KG1 (cell line): ENCODE measurements around the gene VAC14.

Experiments
- DNase-seq: peaks from one replicate; lab custom pipeline; 2025; lab: John Stamatoyannopoulos, UW

Gene VAC14

DNA sequence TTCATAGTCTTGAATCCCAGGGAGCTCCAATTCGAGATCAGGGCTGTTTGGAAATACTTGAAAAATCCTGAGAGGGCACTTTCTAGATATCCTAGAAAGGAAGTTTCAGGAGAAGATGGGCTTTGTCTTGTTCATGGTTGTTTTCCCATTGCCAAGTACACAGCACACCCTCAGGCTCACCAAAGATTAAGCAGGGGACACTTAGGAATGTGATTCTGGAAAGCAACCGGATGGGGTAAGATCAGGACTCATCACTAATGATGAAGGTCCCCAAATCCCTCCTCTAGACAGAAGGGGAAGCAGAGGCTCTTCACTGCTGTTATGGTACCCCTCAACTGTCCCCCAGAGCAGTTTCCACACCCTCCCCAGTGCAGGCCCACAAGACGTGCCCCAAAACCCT is 40.7 kb downstream of the VAC14 start:
- DNase-seq = no peak

DNA sequence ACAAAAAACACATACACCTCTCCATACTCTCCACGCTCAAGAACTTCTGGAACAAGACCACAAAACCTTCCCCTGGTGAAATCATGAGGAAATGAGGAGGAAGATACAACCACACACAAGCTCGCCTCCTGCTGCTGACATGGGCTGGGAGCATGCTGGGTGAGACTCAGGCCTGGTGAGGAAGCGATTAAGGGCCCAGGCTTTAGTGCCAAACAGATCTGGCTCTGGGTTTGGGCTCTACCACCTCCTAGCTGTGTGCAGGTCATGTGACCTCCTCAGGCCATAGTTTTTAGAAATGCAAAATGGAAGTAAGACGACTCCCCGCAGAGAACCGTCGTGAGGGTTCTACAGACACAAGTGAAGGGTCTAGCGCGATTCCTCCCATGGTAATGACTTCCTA is 41.3 kb downstream of the VAC14 start:
- DNase-seq = no peak

DNA sequence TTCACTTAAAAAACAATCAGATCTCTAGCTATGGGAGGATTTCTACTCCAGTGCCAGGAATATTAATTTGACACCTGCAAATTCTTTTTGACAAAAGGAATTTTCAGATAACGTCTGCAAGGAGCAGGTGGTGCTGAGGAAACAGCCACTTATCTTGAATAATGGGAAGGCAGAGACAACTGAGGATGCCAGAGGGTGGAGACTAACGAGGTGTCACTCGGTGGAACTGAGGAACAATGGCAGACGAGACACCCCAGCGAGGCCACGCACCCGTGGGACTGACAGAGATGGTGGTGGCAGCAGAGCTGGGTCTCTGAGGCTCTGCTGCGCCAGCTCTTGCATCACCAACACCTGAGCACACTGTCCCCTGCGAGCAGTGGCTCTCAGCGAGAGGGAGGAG is 42.2 kb downstream of the VAC14 start:
- DNase-seq = no peak

DNA sequence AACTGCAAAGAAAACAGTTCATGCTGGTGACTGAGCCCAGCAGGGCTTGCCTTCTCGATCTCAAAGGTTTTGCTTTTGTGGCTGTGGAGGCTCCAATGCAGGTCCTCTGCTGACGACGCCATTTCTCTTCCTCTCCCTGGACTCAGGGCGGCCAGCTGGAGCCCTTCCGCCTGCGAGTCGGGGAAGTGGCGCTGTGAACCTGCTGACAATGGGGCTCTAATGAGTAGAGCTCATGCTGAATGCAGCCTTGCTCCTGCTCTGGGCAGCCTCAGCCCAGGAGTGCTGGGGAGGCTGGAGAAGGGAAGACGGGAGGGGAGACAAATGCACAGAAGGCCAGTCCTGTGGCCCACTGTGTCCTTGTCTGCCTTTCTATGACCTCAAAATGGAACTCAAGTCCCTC is 43.8 kb downstream of the VAC14 start:
- no peak for DNase-seq

DNA sequence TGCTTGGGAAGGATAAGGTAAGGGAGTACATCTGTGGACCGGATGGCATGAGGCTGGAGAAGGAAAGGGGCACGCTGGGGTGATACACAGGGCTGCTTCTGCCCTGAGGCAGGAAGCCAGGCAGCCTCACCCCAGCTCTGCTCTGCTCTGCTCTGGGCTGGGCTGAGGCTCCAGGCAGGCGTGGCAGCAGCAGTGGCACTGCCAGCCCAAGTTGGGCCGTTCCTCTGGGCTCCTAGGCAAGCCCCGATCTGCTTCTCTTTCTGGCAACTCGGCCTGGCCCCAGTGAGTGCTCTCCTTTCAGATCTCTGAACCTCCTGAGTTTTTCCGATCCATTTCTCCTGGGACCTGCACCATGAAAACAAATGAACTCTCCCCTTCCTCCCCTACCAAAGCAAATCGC is 44.9 kb downstream of the VAC14 start:
- DNase-seq = no peak

DNA sequence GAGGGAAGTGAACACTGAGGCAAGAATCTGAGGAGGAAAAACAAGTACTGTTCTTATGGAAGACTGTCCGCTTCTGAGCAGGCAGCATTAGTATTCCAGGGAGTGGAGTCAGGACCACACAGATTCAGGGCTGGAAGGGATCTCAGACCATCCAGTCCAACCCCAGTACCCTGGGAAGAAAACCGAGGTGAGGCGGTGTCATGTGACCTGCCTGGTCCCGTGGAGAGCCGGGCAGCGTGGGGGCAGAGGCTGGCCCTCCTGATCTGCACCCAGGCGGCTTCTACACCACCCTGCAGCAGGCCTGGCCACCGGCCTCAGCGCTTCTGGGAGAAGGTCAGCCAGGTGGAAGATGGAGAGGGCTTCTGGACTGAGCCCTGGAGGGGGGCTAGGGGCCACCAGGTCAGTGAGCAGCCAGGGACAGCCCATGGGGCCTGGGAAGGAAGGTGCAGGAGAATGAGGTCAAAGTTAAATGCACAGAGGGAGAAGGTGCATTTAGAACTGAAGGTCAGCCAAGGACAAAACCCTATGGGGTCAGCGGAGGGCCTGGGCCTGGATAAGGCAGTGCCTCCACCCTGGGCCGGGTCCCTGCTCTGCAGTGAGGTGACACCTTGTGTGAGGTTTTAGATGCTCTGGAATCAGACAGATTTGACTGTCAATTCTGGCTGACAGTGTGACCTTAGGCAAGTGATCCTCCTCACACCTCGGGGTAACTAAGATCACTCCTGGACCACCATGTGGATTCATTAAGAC is 45.9 kb downstream of the VAC14 start:
- DNase-seq = no peak

DNA sequence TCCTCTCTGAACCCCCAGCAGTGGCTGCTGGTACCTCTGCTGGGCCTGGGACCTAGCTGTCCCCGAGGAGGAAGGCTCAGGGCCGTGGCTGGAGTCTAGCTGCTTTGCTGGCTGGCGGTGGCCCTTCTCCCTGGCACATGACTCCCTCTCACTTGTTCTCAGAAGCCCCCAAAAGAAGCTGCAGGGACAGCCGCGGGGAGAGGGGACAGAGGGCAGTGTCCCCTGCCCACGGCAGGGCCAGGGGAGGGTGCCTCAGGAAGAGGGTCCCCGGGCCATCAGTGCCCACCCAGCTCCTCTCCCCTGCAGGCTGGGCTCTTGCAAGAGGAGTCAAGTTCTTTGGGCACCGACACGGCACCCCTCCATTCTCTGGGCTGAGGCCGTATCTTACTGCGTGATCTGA is 46.6 kb downstream of the VAC14 start:
- no peak for DNase-seq

DNA sequence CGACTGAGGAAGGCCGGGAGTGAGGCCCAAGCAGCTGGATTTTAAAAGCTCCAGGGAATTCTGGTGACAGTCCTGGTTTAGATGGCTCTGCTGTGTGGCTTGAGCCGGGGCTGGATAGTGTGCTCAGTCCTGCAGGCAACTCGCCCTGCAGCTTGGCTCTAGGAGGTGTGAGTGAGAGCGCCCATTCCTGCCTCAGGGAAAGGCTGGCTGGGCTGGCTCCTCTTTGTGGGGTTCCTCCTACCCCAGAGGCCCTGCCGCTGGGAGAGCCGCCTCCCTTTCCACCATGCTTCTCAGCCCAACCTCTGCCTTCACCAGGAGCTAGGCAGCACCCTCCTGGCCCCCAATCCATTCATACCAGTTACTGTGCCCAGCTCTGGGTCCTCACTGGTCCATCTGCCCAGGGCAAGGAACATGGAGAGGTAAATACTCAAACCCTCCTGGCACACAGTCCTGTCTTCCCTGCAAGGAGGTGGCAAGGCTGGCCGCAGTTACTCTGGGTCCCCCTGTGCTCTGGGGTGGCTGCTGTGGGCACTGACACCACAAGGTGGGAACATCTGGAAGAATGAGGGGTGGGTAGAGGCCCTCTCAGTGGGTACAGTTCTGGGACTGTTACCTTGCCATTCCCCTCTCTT is 47.1 kb downstream of the VAC14 start:
- DNase-seq = no peak

DNA sequence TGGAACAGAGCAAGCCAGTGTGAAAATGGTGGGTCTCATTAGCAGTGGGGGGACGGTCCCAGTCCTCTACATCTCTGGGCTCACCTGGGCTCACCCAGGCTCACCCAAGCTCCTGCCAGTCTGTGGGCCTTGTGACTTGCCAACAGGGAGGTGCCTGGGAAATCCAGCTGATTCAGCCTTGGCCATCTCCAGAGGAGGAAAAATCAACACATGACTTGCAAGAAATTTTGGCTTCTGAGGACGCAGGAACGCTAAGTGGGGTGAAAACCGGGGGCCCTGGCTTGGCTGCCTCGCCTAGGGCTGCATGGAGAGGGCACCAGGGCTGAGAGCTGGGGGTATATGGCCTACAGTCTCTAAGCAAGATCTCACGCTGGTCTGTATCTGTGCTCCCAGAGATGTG is 47.7 kb downstream of the VAC14 start:
- no peak for DNase-seq

DNA sequence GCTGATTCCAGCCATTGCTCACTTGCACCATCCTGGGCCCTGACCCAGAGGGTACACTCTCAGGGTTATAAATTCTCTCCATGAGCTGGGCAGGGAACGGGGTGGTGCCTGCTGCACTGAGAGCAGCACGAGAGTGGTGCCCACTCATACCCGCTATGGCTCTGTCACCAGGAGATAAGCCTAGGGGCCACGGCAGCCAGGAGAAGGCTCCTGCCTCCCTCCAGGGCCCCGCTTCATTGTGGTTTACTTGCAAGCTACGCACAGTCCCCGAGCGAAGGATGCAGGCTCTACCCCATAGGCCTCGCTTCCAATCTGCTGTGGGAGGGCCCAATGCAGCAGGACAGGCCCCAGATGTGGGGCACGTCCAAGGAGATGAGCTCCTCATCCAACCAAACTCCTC is 48.5 kb downstream of the VAC14 start:
- DNase-seq = no peak

DNA sequence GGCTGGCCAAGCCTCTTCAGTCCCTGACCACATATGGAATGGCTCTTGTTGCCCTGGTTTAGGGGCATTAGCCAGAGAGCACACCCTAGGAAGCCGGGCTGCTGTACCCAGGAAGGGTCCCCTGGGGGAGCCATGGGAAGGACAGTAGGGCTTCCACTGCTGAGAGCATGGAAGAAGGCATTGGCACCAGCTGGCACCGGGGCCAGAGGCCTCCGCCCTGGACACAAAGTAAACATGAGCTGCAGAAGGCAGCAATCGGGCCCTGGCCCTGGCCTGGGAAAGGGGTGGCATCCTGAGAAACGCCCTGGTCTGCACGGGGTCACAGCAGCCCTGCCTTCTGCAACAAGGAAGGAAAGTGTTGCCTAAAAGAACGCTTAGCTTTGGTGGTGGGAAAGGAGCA is 49.4 kb downstream of the VAC14 start:
- no peak for DNase-seq

DNA sequence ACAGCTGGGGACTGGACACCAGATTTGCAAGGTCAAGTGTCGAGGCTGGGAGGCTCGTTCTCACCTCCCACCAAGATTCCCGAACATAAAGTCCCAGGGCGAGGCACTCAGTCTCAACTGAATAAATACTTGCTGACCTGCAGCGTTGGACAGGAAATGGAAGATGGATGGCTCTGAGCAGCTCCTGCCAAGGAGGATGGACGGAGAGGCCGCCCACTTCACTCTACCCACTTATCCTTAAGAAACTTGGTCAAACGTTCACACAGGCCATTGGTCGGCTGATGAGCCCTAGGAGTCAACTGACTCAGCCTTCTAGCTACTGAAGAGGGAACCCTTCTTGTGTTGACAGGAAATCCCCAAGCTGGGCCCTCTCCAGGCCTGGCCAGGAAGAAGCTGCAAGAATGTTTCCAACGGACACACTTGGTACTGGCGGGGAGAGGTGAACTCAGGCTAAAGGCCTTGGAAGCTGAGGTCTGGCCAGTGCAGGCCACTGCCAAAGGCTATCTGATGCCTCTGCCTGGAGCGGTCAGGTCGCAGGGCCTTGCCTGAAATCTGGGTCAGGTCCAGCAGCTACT is 50.0 kb downstream of the VAC14 start:
- DNase-seq = no peak

DNA sequence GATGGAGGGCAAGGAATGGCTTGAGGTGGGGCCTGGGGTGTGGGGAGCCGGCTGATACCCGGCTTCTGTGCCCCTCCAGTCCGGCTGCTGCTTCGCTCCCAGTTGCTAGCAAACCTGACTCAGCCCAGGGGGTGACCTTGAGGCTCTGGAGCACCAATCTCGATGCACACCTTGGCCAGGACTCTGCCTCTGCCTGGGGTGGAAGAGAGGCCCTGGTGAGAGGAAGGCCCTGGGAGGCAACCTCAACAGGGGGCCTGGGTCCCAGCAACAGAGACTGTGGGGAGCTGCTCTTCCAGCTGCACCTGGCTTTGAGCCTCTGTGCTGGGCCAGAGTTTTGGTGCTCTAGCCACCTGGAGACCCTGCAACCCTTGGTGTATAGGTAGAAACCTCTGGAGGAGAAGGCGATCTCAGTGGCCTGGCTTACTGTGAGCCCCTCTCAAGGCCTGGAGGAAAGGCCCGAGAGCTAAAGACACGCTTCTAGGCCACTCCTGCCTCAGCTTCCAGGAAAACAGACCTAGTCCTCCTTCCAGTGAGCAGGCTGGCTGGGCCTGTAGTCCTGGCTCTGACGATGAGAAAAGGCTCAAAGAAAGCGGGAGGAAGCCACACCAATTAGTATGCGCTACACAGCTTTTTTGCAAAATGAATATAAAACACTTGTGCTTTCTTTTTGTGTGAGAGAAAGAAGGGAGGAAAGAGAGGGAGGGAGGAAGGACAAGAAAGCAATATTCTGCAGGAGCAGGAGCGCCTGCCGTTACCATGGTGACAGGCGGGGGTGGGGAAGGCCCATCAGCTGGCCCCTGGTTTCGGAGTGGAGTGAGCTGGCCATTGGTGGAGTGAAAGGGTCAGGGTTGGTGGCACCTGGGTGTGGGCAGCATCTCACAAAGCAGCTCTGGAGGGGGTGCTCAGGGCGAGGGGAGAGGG is 51.0 kb downstream of the VAC14 start:
- no peak for DNase-seq

DNA sequence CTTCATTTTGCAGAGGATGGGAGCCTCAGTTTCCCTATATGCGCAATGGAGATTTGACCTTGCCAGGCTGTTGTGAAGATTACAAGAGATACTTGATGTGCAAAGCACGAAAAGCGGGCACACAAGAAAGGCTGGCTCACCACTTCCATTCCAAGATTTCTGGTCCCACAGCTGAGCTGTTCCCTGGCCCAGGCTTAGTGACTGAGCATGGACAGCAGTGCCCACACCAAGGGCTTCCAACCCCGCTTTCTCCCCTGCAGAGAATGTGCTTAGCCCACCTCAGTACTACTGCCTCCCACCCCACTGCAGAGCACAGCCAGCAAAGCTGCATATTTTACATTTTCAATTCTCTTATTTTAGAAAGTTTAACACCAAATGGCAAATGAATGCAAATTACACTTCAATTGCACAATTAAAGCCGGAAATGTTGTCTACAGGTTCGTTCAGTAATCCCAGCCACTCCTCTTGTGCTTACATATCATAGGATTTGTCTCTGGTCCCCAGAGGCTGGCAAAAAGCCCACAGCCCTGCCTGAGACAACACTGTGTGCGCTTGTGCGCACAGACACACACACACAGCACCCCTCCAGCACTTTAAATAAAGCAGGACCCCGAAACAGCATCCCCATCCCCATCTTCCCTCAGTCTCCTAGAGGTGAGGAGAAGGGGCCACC is 51.8 kb downstream of the VAC14 start:
- no peak for DNase-seq

DNA sequence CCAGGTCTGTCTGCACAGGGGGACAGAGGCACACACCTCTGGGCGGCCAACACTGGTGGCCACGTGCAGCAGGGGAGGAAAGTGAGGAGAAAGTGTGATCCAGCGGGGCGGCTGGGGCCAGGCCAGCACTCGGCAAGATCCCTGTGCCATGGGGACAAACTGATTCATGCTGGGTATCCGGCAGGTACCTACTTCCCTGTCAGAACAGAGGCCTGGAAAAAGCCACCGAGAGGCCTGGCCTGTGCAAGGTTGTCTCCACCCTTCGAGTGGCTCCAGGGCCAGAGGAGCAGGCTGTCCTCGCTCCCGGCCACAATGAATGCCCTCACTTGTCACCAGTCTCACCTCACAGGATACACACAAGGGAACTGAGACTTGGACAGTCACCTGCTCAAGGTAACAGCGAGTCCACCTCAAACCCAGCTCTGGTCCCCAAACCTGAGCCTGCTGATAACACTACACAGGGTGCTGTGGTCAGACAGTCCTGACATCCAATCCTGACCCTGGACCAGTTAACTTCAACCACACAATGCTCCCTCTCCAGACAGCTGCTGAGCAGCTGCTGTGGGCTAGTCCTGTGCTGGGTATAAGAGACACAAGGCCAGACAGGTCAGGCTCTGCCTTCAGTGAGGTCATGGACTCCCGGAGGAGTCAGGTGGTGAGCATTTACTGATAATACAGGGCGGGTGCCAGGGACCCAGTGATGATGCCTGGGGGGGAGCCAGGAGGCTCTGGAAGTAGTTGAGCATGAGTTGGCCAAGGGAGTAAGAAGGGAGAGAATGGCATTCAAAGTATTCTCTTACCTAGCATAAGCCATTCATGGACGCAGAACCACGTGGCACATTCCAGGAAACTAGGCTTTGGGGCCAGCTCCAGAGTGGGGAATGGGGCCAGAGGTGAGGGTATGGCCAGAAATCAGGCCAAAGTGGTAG is 53.0 kb downstream of the VAC14 start:
- DNase-seq = no peak

DNA sequence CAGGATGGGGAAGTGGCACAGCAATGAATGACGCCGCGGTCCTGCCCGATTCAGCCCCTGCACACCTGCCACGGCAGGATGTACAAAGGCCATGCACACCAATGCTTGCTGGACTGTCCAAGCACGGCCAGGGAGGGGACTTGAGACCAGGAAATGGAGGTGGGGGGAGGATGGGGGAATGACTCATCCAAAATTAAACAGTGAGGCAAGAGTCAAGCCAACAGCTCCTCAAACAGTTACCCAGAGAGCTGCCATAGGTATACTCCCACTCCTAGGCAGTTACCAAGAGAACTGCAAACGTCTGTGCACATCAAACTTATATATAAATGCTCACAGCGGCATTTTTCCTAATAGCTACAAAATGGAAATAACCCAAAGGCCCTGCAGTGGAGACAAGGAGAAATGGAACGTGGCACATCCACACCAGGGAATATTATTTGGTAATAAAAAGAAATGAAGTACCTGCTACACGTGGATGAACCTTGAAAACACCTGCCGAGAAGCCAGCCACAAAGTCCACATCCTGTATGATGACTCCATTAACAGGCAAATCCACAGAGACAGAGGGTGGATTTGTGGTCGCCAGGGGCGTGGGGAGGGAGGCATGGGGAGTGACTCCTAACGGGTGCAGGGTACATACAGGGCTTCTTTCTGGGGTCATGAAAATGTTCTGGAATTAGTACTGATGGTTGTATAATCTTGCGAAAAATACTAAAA is 54.1 kb downstream of the VAC14 start:
- DNase-seq = no peak

DNA sequence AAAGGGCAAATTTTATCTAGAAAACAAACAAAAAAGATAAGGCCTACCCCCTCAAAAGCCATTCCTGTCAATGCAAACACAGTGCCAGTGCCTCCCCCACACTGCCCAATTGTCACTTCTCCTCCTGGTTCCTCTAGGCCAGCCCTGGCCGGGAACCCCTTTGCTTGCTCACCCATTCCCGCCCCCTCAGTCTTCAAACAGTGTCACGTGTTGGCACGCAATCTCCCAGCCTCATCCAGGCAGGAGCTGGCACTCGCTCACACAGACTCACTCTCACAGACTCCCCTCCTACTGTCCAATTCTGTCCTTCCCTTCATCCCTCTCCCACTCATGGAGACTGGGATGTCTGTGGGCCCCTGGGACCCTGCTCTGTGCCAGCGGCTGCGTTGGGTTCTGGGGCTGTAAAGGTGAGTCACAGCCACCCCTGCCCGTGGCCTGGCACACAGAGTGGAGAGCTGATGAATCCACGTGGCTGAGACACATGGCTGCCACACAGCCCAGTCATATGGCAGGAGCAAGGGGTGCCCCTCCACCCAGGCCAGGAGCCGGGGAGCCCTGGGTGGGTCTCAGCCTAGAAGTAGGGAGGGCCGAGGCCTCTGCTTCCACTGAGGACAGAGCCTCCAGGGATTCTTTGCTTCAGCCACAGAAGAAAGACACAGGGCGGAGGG is 54.8 kb downstream of the VAC14 start:
- no peak for DNase-seq

DNA sequence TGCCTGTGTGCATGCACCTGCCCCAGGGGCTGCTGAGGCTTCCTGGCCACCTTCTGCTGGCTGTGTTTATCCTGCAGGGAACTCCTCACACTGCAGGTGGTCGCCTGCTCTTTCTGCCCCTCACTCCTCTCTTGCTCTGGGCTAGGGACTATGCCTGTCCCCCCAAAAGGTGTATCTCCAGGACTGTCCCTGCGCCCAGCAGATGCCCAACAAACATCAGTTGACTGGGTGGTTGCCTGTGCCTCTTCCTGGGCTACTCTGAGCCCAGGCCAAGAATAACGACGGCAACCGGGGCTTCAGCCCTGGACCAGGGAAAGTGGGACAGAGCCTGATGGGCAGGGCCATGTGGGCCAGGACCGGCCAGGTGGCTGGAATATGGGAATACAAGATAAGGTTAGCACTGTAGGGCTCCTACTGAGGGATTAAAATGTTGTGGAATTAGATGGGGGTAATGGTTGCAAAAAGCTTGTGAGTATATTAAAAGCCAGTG is 55.4 kb downstream of the VAC14 start:
- DNase-seq = no peak

DNA sequence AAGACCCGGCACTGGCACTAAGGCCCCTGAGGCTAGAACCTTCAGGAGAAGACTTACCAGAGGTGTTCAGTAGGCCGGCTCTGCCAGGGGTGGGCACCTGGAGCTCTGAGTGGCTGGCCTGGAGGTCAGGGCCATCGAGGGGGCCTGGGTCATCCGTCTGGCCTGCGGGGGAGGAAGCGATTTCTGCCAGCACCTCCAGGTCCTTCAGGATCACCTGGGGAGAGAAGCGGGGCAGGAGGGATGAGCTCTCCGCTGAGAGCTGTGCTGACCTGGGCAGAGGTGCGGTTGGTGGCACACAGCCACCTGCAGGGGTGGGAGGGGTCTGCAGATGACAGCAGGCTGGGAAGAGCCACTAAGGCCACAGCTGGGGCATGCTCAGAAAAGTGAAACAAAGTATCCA is 56.6 kb downstream of the VAC14 start:
- DNase-seq = no peak

DNA sequence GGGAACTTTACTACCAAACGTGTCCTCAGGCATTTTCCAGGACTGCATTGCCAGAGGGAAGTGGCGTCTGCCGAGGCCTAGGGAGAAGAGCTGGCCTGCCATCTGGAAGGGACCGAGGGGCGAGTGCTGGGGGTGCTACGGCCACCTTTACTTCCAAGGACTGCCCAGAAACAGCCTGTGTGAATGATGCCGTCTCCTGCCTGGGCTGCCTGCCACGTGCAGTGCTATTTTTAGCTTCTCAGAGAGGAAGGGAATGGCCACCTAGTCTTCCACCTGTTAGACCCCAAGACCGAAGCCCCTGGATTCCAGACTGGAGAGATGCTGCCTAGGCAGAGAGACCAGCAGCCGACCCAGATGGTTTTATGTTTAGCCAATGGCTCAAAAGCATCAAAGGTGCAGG is 57.2 kb downstream of the VAC14 start:
- DNase-seq = no peak
